GM19238 (cell line): Measurements from ENCODE around the gene CFAP46.
"Not testable (repeated sequence)": the region's sequence is repeated elsewhere in the genome, so short reads cannot be mapped to it uniquely, and the experiment has no call there.

Experiments used
- DNase-seq: peaks from one replicate; pipeline ENCODE4 v3.0.0; 2011; ENCODE audit warnings: low spot score; ENCODE audit not compliant: insufficient read length

CFAP46 gene

GRCh38 chr10:132832186-132832969 is 110.0 kb downstream of the CFAP46 start:
- DNase-seq, result no peak

- no peak for DNase-seq
These were observed 113.0 kb downstream of the CFAP46 start for GRCh38 chr10:132829403-132829802.

GRCh38 chr10:132828681-132829080 is 113.7 kb downstream of the CFAP46 start:
- no peak for DNase-seq

GRCh38 chr10:132827861-132828539 is 114.4 kb downstream of the CFAP46 start:
- no peak for DNase-seq

- DNase-seq, result no peak
These were observed 115.0 kb downstream of the CFAP46 start for GRCh38 chr10:132827423-132827789.

GRCh38 chr10:132826524-132827422 is 115.6 kb downstream of the CFAP46 start:
- no peak for DNase-seq

- DNase-seq, result not testable (repeated sequence)
These were observed 116.4 kb downstream of the CFAP46 start for GRCh38 chr10:132825783-132826523.

GRCh38 chr10:132820056-132820455 is 122.3 kb downstream of the CFAP46 start:
- no peak for DNase-seq

- no peak for DNase-seq
These were observed 124.6 kb downstream of the CFAP46 start for GRCh38 chr10:132817701-132818211.

GRCh38 chr10:132816718-132817117 is 125.7 kb downstream of the CFAP46 start:
- no peak for DNase-seq

GRCh38 chr10:132815168-132815857 is 127.1 kb downstream of the CFAP46 start:
- no peak for DNase-seq

GRCh38 chr10:132814469-132814856 is 127.9 kb downstream of the CFAP46 start:
- no peak for DNase-seq

- DNase-seq, result no peak
These were observed 128.6 kb downstream of the CFAP46 start for GRCh38 chr10:132813560-132814468.

GRCh38 chr10:132813001-132813401 is 129.4 kb downstream of the CFAP46 start:
- no peak for DNase-seq

GRCh38 chr10:132812520-132812919 is 129.8 kb downstream of the CFAP46 start:
- no peak for DNase-seq

- no peak for DNase-seq
These were observed 130.4 kb downstream of the CFAP46 start for GRCh38 chr10:132811891-132812481.

GRCh38 chr10:132810807-132811700 is 131.3 kb downstream of the CFAP46 start:
- DNase-seq, result no peak
